Upper lobe of left lung (tissue), 4 donors: ENCODE data around the gene ZNF280A.

ENCODE experiments used
- CTCF ChIP-seq, 6 experiments: fragments of 450-650 bp in 4 of 6; fragments of 200-600 bp in 2 of 6; sonication (generic) in 2 of 6; IDR thresholded peaks; one replicate each; pipeline ENCODE4 v1.5.1; 2016 to 2019; ENCODE audit warnings: antibody characterized with exemption in 6 of 6
- EP300 ChIP-seq, 4 donors: sonication (generic); formaldehyde crosslinking; IDR thresholded peaks; one replicate each; pipeline ENCODE4 v1.5.1; 2017; ENCODE audit warnings: antibody characterized with exemption in 4 of 4, control low read depth in 2 of 4
- POLR2A ChIP-seq, 4 donors: fragments of 450-650 bp; IDR thresholded peaks; one replicate each; pipeline ENCODE4 v1.5.1; 2016 to 2017; ENCODE audit warnings: antibody characterized with exemption in 4 of 4, mild to moderate bottlenecking in 2 of 4
- POLR2AphosphoS5 ChIP-seq, 2 donors: sonication (generic); formaldehyde crosslinking; IDR thresholded peaks; one replicate each; pipeline ENCODE4 v1.5.1; 2017; ENCODE audit warnings: antibody characterized with exemption in 2 of 2

- no peak for TF ChIP-seq CTCF (IDR thresholded peaks at IDR 0.05)
- TF ChIP-seq POLR2AphosphoS5 (IDR thresholded peaks at IDR 0.05): no peak
- no peak for TF ChIP-seq POLR2A (IDR thresholded peaks at IDR 0.05)
- no peak for TF ChIP-seq EP300 (IDR thresholded peaks at IDR 0.05)
Observed at GRCh38 chr22:22521631-22522030, 1.6 kb upstream of the ZNF280A start.
